ENCODE measurements around the gene DBT.

Gene DBT

GRCh38 chr1:100184536-100184935 lies 65.1 kb downstream of the DBT start:
- DNase-seq, result no peak

- DNase-seq, result no peak
These were observed 66.3 kb downstream of the DBT start for GRCh38 chr1:100183370-100183769.

- no peak for DNase-seq
These were observed 71.5 kb downstream of the DBT start, which contains the start of gene LRRC39 for GRCh38 chr1:100178091-100178490. TSS of gene LRRC39 (minus strand) at chr1:100178256. CDS start at chr1:100168516, 9,740 bp downstream.

GRCh38 chr1:100177295-100178041 lies 72.2 kb downstream of the DBT start:
- no peak for DNase-seq

- DNase-seq, result no peak
These were observed 81.6 kb downstream of the DBT start for GRCh38 chr1:100168051-100168450.

- no peak for DNase-seq
These were observed 84.9 kb downstream of the DBT start for GRCh38 chr1:100164702-100165101.

GRCh38 chr1:100164216-100164615 lies 85.4 kb downstream of the DBT start:
- DNase-seq, result no peak

- DNase-seq, result no peak
These were observed 86.8 kb downstream of the DBT start for GRCh38 chr1:100162881-100163280.

GRCh38 chr1:100152271-100152670 lies 97.4 kb downstream of the DBT start:
- DNase-seq, result no peak

GRCh38 chr1:100151679-100152078 lies 98.0 kb downstream of the DBT start:
- no peak for DNase-seq

GRCh38 chr1:100147875-100148274 lies 101.8 kb downstream of the DBT start:
- no peak for DNase-seq

GRCh38 chr1:100146958-100147357 lies 102.7 kb downstream of the DBT start:
- no peak for DNase-seq

- DNase-seq, result no peak
These were observed 104.5 kb downstream of the DBT start for GRCh38 chr1:100145116-100145515.

- DNase-seq, result no peak
These were observed 107.3 kb downstream of the DBT start for GRCh38 chr1:100142343-100142742.

- no peak for DNase-seq
These were observed 108.4 kb downstream of the DBT start for GRCh38 chr1:100141192-100141591.

GRCh38 chr1:100137602-100138001 lies 112.0 kb downstream of the DBT start:
- no peak for DNase-seq
